Endothelial cell of umbilical vein (primary cell): ENCODE measurements around the gene NOMO2. TPM values are rescaled to one million over a fixed set of nuclear protein-coding genes. Genes with fewer than 3 reads are reported as not detected.
"Not testable (repeated sequence)": the region's sequence is repeated elsewhere in the genome, so short reads cannot be mapped to it uniquely, and the experiment has no call there.

Source experiments
- BruUV-seq: library from RNA; stranded (reverse); fragments of 400-500 nt; replicated peaks from 2 replicates; lab custom pipeline; 2021; lab: Mats Ljungman, UMichigan
- CTCF ChIA-PET: fragments of 300-600, 350-600 bp; sonication (Branson Sonifier 250); formaldehyde crosslinking; loops from one replicate; lab custom pipeline; 2021; ENCODE audit warnings: antibody characterized with exemption, inconsistent platforms; lab: Charles Lee
- POLR2A ChIA-PET: fragments of 300-600, 350-600 bp; sonication (Branson Sonifier 250); formaldehyde crosslinking; loops from one replicate; lab custom pipeline; 2021; ENCODE audit warnings: antibody characterized with exemption, inconsistent platforms; lab: Charles Lee
- DNase-seq: peaks from one replicate; pipeline ENCODE4 v3.0.0-alpha.2; 2011; ENCODE audit warnings: low read depth, low spot score
- FAIRE-seq: peaks from 2 replicates; lab custom pipeline; 2011; peaks lifted over from hg19 to GRCh38; lab: Jason Lieb, UNC
- H2AFZ ChIP-seq: 2 replicates; pipeline ENCODE4 v1.6.0; 2012; ENCODE audit warnings: low read depth, low read length, control low read depth, inconsistent platforms
- H3K27ac ChIP-seq: 2 replicates; pipeline ENCODE4 v1.5.1; 2011; ENCODE audit warnings: low read depth, mild to moderate bottlenecking, control low read depth, low read length, moderate library complexity; ENCODE audit not compliant: insufficient read depth
- H3K27me3 ChIP-seq, 2 experiments: 2 replicates each; pipeline versions ENCODE4 v1.6.0 to v1.6.1; 2011; ENCODE audit warnings: low read length in 2 of 2, mixed read lengths in 1 of 2; ENCODE audit not compliant: control insufficient read depth in 2 of 2, insufficient read depth in 2 of 2
- H3K36me3 ChIP-seq, 2 experiments: 2 replicates in 1 of 2; 3 replicates in 1 of 2; pipeline ENCODE4 v1.5.1; 2011; ENCODE audit warnings: low read length in 2 of 2, mild to moderate bottlenecking in 1 of 2, moderate library complexity in 1 of 2; ENCODE audit not compliant: control insufficient read depth in 2 of 2, insufficient read depth in 2 of 2; ENCODE audit errors: extremely low read depth in 1 of 2
- H3K4me1 ChIP-seq: 3 replicates; pipeline ENCODE4 v1.5.1; 2011; ENCODE audit warnings: mild to moderate bottlenecking, low read length; ENCODE audit not compliant: control insufficient read depth, insufficient read depth; ENCODE audit errors: extremely low read depth
- H3K4me2 ChIP-seq: 2 replicates; pipeline ENCODE4 v1.6.1; 2011; ENCODE audit warnings: low read length, control low read depth, mixed read lengths; ENCODE audit not compliant: insufficient read depth
- H3K4me3 ChIP-seq, 3 experiments: fragments of 200-600 bp in 1 of 3; sonication (generic), shearing (Covaris generic) in 1 of 3; replicated peaks in 1 of 3; 2 replicates each; pipeline ENCODE4 v1.5.1; 2011 to 2016; ENCODE audit warnings: control low read depth in 3 of 3, low read length in 3 of 3, mild to moderate bottlenecking in 2 of 3, inconsistent platforms in 1 of 3, low read depth in 1 of 3, moderate library complexity in 1 of 3; ENCODE audit not compliant: insufficient read depth in 1 of 3
- H3K79me2 ChIP-seq: 2 replicates; pipeline ENCODE4 v1.6.0; 2012; ENCODE audit warnings: low read length, inconsistent platforms; ENCODE audit not compliant: control insufficient read depth, insufficient read depth
- H3K9ac ChIP-seq: replicated peaks from 2 replicates; pipeline ENCODE3; 2011; ENCODE audit warnings: low read length, control low read depth; ENCODE audit not compliant: insufficient read depth; ENCODE audit errors: extremely low read depth
- H3K9me1 ChIP-seq: replicated peaks from 3 replicates; pipeline ENCODE4 v1.6.0; 2011; ENCODE audit warnings: mild to moderate bottlenecking, low read length; ENCODE audit not compliant: control insufficient read depth, insufficient read depth; ENCODE audit errors: extremely low read depth
- H3K9me3 ChIP-seq: replicated peaks from 2 replicates; pipeline ENCODE4 v1.5.1; 2012; ENCODE audit warnings: low read length, inconsistent platforms; ENCODE audit not compliant: control insufficient read depth, insufficient read depth
- H4K20me1 ChIP-seq: replicated peaks from 2 replicates; pipeline ENCODE3; 2011; ENCODE audit warnings: mild to moderate bottlenecking, low read length; ENCODE audit not compliant: control insufficient read depth, insufficient read depth; ENCODE audit errors: extremely low read depth
- dilution Hi-C: fragments of 300-500 bp; cut with MboI; formaldehyde crosslinking; loops from one replicate; pipeline ENCODE4 v1.15.0; 2019; ENCODE audit warnings: low sequenced_read_pairs; ENCODE audit not compliant: extremely low pct_ligation_motif_present
- intact Hi-C: fragments of 100-400 bp; cut with micrococcal nuclease; formaldehyde crosslinking; loops from one replicate; pipeline ENCODE4 v1.10.0; 2022
- polyA plus RNA-seq, 4 experiments: library from polyadenylated mRNA; depleted of rRNA in 3 of 4; stranded (reverse) in 3 of 4; unstranded in 1 of 4; fragments of >200 nt; gene quantifications; 2 replicates each; pipeline versions ENCODE4 v1.2.1 to v1.2.3, GENCODE V29; 2011 to 2012; ENCODE audit warnings: missing spikeins in 1 of 4
- total RNA-seq: library from RNA; stranded (reverse); gene quantifications from 2 replicates; pipeline ENCODE4 v1.2.3, GENCODE V29; 2021

The NOMO2 gene
- total and polyA plus RNA-seq, 2 donors (not counting 3 experiments of a cell fraction or from before 2014, with no cell fraction given): 155 to 223 TPM

GRCh38 chr16:18522637-18523036 is 39.3 kb downstream of the NOMO2 start:
- H3K9ac ChIP-seq, CTCF ChIA-PET, H2AFZ ChIP-seq, H3K79me2 ChIP-seq, FAIRE-seq, H3K9me1 ChIP-seq, dilution Hi-C loops, H3K4me3 ChIP-seq, POLR2A ChIA-PET, intact Hi-C loops, H3K36me3 ChIP-seq, H3K27ac ChIP-seq, BruUV-seq, H4K20me1 ChIP-seq, DNase-seq, H3K9me3 ChIP-seq, H3K27me3 ChIP-seq, H3K4me1 ChIP-seq, H3K4me2 ChIP-seq: not testable (repeated sequence)

GRCh38 chr16:18521445-18522181 is 40.3 kb downstream of the NOMO2 start:
- dilution Hi-C loops, H3K27me3 ChIP-seq, BruUV-seq, H3K9ac ChIP-seq, FAIRE-seq, H2AFZ ChIP-seq, H3K4me2 ChIP-seq, H3K27ac ChIP-seq, intact Hi-C loops, CTCF ChIA-PET, H3K9me3 ChIP-seq, DNase-seq, H4K20me1 ChIP-seq, H3K79me2 ChIP-seq, H3K4me1 ChIP-seq, H3K4me3 ChIP-seq, H3K9me1 ChIP-seq, H3K36me3 ChIP-seq, POLR2A ChIA-PET: not testable (repeated sequence)

- BruUV-seq, H3K4me2 ChIP-seq, H3K9ac ChIP-seq, dilution Hi-C loops, H4K20me1 ChIP-seq, H3K9me1 ChIP-seq, DNase-seq, H3K9me3 ChIP-seq, FAIRE-seq, H3K27ac ChIP-seq, POLR2A ChIA-PET, CTCF ChIA-PET, H3K4me3 ChIP-seq, H3K79me2 ChIP-seq, H3K4me1 ChIP-seq, intact Hi-C loops, H3K27me3 ChIP-seq, H3K36me3 ChIP-seq, H2AFZ ChIP-seq: not testable (repeated sequence)
These were observed 43.2 kb downstream of the NOMO2 start for GRCh38 chr16:18518536-18519283.

- H3K4me2 ChIP-seq, H3K9me3 ChIP-seq, H4K20me1 ChIP-seq, H3K27ac ChIP-seq, H3K4me3 ChIP-seq, H3K9ac ChIP-seq, FAIRE-seq, H3K79me2 ChIP-seq, CTCF ChIA-PET, BruUV-seq, POLR2A ChIA-PET, H2AFZ ChIP-seq, H3K9me1 ChIP-seq, dilution Hi-C loops, intact Hi-C loops, DNase-seq, H3K4me1 ChIP-seq, H3K27me3 ChIP-seq, H3K36me3 ChIP-seq: not testable (repeated sequence)
These were observed 63.5 kb downstream of the NOMO2 start for GRCh38 chr16:18498430-18498829.
